Glomerular endothelial cell (primary cell): ENCODE results near the gene ECHS1. TPM values are rescaled to one million over a fixed set of nuclear protein-coding genes. Genes with fewer than 3 reads are reported as not detected.
"Not testable (repeated sequence)": the region's sequence is repeated elsewhere in the genome, so short reads cannot be mapped to it uniquely, and the experiment has no call there.

ENCODE experiments used
- DNase-seq: peaks from one replicate; pipeline ENCODE4 v3.0.0-alpha.2; 2011; ENCODE audit warnings: low read depth, low spot score; ENCODE audit errors: extremely low read depth
- total RNA-seq: library from RNA; depleted of rRNA; stranded (reverse); fragments of >200 nt; gene quantifications from 2 replicates; pipeline ENCODE4 v1.2.3, GENCODE V29; 2015

Gene ECHS1
- total RNA-seq, 1 donor from 2014 or later, result 105 TPM

- DNase-seq, result no peak
Measured at GRCh38 chr10:133400624-133401424, 27.7 kb upstream of the ECHS1 start.

DNA sequence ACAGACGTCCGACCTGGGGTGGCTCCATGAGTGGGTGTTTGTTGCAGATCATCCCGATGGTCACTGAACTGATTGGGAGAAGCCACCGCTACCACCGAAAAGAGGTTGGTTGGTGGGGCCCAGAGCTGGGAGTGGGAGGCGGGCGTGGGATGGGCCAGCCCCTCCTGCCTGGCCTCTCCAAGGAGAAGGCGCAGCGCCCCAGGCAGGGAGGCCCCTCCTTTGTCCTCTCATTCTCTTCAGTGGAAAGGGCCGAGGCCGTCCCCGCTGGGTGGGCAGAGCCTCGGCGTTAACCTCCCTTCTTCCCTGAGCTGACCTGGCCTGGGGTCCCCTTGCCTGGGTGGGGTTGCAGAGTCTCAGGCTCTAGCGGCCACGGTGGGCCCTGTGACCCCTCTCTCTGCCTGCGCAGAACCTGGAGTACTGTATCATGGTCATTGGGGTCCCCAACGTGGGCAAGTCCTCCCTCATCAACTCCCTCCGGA, 26.0 kb upstream of the ECHS1 start:
- no peak for DNase-seq

DNA sequence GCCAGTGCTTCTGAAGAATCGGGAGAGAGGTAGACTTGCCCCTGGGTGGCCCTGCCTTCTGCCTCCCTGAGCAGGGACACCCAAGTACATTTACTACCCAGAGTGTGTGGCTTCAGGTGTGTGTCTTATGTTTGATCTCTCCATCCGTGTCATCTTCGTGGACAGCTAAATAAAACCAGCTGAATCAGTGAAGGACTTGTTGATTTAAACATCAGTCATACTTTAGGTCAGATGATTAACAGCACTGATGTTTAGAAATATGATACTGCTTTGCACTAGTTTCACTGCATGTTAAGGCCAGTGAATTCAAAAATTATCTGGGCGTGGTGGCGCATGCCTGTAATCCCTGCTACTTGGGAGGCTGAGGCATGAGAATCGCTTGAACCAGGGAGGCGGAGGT, 24.8 kb upstream of the ECHS1 start:
- no peak for DNase-seq

DNA sequence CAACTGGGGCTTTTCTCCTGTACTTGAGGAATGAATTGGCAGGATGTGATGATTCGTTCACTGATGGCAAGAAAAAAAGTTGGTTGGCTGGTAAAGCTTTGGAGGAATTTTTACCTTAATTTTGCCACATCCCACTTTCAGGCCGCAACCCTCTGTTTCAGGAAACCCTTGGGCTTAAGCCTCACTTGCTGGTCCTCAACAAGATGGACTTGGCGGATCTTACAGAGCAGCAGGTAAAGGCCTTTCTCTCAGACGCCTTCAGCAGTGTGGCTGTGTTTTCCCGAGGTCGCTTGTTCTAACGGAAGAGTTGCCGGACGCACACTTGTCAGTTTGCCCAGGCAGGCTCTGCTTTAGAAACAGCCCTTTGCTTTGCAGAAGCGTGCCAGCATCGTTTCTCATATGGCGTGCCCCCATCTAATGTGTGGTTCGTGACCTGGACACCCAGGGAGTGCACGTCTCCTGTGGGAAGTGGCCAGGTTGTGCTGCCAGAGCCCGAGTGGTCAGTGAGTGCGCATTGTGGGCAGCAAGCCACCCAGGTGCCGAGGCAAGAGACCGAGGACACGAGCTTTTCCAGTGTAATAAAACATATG, 23.0 kb upstream of the ECHS1 start:
- no peak for DNase-seq

- no peak for DNase-seq
Measured at GRCh38 chr10:133394801-133395221, 21.7 kb upstream of the ECHS1 start.

GRCh38 chr10:133394064-133394663, 21.0 kb upstream of the ECHS1 start, which contains the start of gene MTG1:
Gene MTG1 (plus strand): TSS chr10:133394157. CDS start chr10:133394221, 64 bp downstream.
- DNase-seq, result no peak

DNA sequence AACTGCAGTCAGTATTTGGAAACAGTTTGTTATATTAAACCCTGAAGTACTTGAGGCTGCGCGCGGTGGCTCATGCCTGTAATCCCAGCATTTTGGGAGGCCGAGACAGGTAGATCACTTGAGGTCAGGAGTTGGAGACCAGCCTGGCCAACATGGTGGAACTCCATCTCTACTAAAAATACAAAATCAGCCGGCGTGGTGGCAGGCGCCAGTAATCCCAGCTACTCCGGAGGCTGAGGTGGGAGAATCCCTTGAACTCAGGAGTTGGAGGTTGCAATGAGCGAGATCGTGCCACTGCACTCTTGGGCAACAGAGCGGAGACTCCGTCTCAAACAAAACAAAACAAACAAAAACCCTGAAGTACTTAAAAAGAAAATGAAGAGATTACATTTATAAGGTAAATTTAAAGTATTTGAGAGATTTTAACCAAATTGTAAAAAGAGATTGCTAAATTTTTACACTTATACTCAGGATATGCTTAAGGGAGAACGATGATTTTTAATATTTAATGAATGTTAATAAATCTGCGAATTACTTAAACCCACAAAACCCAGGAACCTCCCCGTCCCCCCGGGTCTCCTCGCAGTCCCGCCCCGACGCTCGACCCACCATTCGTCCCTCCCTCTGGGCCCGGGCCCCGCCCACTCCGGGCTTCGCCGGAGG, 20.4 kb upstream of the ECHS1 start:
- no peak for DNase-seq

DNA sequence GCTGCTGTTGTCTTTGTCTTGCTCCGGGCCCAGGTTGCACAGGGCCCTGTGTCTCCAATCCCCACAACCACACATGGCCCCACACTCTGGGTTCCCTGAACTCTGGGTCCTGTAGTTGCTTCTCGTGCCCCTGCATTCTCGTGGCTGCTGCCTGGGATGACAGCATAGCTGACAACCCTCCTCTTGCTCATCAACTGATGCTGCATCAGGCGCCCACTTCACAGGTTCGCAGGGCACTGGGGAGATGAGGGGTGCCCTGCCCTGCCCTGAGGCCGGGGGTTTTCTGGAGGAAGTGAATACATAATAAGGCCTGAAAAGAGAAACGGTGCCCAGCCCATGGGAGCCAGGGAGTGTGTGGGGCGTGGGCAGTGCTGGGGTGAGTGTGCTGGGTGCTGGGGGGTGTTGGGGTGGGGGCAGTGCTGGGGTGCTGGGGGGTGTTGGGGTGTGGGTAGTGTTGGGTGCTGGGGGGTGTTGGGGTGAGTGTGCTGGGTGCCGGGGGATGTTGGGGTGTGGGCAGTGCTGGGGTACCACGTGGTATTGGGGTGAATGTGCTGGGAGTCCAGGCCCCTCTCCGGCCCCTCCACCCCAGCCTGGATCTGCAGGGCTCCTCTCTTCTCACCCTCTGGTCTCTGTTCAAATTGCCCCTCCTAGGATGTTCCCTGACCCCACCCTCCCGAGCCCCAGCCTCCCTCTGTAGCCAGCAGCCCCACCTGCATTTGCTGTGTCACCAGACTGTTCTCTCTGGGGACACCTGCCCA, 18.8 kb upstream of the ECHS1 start:
- DNase-seq, result no peak

DNA sequence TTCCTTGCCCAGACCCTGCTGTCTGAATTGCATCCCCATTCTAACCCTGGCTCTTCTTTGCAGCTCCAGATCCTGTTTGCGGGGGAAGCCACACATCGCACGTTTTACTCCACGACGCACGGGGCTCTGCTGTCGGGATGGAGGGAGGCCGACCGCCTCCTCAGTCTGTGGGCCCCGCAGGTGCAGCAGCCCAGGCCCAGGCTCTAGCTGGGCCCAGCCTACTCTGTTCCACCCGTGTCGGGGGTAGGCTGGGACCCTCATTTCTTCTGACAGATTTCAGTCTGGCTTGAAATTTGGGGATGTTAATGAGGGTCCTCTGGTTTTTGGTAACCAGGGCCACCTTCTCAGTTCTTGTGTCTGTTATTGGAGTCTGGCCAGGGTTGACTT, 18.1 kb upstream of the ECHS1 start:
- DNase-seq, result no peak

GRCh38 chr10:133390597-133391248, 17.6 kb upstream of the ECHS1 start:
- DNase-seq, result no peak

- DNase-seq, result no peak
Measured at GRCh38 chr10:133388973-133389818, 16.0 kb upstream of the ECHS1 start.

DNA sequence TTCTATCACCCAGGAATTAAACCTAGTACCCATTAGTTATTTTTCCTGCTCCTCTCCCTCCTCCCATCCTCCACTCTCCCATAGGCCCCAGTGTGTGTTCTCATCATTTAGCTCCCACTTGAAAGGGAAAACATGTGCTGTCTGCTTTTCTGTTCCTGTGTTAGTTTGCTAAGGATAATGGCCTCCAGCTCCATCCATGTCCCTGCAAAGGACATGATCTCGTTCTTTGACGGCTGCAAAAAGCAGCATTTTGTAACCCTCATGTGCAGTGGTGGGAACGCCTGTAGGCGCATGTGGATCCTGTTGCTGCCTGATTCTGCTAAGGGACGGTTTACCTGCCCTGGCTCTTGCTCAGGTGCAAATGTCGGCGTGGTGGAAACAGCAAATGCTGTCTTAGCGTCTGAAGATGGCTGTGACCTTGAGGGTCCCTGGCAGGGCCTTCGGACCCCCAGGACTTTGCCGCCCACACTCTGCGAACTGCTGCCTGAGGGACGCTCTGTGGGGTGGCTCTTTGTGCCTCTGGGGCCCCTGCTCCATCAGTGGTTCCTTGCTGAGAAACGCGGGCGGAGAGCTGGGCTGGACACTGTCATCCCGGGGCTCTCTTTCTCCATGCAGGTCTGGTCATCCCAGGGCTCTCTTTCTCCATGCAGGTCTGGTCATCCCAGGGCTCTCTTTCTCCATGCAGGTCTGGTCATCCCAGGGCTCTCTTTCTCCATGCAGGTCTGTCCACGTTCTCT, 15.2 kb upstream of the ECHS1 start:
- DNase-seq, result no peak

DNA sequence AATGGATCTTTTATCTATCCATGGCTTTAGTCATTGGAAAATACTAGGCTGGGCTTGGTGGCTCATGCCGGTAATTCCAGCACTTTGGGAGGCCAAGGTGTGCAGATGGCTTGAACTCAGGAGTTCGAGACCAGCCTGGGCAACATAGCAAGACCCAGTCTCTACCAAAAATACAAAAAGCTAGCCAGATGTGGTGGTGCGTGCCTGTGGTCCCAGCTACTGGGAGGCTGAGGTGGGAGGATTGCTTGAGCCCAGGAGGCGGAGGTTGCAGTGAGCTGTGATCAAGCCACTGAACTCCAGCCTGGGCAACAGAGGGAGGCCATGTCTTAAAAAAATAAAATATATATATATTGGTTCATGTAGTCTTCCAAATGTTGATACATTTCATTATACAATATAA, 13.8 kb upstream of the ECHS1 start:
- not testable (repeated sequence) for DNase-seq

DNA sequence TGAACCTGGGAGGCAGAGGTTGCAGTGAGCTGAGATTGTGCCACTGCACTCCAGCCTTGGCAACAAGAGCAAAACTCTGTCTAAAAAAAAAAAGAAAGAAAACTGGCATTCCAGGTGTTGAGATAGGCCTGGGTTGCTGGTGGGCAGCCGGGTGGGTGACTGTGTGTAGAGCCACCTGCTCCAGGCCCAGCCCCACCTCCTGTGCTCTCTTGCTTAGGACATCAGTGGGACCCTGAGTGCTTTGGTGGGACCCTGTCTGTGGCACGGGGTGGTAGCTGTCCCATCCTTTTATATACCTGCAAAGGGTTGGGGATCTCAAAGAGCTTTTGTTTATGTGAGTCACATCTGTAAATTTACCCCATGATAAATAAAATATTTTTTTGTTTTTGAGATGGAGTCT, 12.1 kb upstream of the ECHS1 start:
- no peak for DNase-seq

DNA sequence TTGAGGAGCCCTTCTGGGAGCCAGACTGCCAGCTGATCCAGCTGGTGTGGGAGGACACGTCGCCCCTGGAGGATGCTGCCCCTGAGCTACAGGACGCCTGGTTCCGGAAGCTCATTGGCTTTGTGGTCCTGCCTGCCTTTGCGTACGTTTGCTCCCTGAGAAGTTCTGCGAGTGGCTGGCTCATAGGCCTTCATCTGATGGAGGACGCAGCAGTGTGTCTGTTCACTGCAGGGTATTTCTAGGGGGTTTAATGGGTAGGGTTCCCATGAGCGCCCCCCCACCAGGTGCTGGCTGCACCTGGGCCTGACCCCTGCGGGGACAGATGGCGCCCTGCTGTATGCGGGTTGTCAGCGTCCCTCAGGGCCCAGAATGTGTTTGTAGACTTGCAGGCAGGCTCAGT, 10.9 kb upstream of the ECHS1 start:
- DNase-seq, result no peak

GRCh38 chr10:133383551-133383950, 10.4 kb upstream of the ECHS1 start:
- DNase-seq, result no peak

DNA sequence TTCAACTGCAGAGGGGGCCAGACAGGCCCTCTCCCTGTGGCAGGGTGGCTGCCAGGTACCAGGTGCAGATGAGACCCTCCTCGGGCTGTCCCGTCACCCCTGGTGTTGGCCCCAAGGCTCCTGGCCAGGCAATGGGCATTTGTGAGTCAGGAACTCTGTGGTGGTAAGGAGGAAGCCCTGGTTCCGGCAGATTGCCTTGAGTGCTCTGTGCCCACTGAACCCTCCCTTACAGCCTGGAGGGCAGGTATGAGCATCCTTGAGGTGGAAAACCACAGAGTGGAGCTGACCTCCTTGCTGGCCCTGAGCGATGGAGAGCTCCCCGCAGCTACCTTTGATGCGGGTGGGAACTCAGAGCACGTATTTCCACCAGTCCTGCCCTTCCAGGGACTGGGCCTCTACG, 7.9 kb upstream of the ECHS1 start:
- no peak for DNase-seq

DNA sequence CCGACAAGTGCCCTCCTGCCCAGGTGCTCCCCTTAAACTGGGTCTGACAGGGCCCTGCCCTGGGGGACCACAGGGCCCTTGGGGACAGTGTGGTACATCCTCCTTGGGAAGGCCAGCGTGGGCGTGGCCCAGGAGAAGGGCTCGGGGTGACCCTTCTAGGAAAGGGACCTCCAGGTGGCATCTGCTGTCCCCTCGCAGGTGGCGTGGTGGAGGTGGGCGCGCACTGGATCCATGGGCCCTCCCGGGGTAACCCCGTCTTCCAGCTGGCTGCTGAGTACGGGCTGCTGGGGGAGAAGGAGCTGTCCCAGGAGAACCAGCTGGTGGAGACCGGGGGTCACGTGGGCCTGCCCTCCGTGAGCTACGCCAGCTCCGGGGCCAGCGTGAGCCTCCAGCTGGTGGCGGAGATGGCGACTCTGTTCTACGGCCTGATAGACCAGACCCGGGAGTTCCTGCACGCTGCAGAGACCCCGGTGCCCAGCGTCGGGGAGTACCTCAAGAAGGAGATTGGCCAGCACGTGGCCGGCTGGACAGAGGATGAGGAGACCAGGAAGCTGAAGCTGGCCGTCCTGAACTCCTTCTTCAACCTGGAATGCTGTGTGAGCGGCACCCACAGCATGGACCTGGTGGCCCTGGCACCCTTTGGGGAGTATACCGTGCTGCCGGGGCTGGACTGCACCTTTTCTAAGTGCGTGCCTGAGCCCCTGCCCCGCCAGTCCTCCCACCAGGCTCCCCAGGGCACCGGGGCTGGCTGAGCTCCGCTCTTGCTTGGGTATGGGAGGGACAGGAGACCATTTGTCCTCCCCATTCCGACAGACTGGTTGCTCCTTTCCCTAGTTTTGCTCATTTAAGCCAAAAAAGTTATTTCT, 6.9 kb upstream of the ECHS1 start:
- no peak for DNase-seq
